ENCODE measurements around the gene KATNB1. TPM values are rescaled to one million over a fixed set of nuclear protein-coding genes. Genes with fewer than 3 reads are reported as not detected.

Gene KATNB1
- total and polyA plus RNA-seq, 2 of the 8 experiments (the other 6 are each of a cell fraction or from before 2014, with no cell fraction given): 50.2 to 60.4 TPM

- DNase-seq (ENCODE audit: low read depth in 1 of 2, low spot score in 2 of 2): no peak
- FAIRE-seq: no peak
- no peak overlapping the region for H3K27ac ChIP-seq (ENCODE audit: low read depth, low read length)
- TF ChIP-seq TBP (IDR thresholded peaks at IDR 0.05; ENCODE audit: low read depth, low read length): no peak
- TF ChIP-seq GTF2F1 (IDR thresholded peaks at IDR 0.05; ENCODE audit: borderline replicate concordance, low read depth, low read length): no peak
- no peak for TF ChIP-seq GABPA (IDR thresholded peaks at IDR 0.05; ENCODE audit: borderline replicate concordance, insufficient read depth, low read length)
- no peak for TF ChIP-seq EGR1 (IDR thresholded peaks at IDR 0.05; ENCODE audit: borderline replicate concordance, low read depth, low read length)
- no peak for TF ChIP-seq FOSL1 (IDR thresholded peaks at IDR 0.05; ENCODE audit: insufficient read depth, low read depth, low read length)
- TF ChIP-seq CTCF (IDR thresholded peaks at IDR 0.05; ENCODE audit: control extremely low read depth in 1 of 3, insufficient read depth in 1 of 3, low read depth in 1 of 3, low read length in 3 of 3): no peak
- TF ChIP-seq ASH2L (IDR thresholded peaks at IDR 0.05; ENCODE audit: low read length): no peak
- TF ChIP-seq BACH1 (IDR thresholded peaks at IDR 0.05; ENCODE audit: low read length): no peak
- TF ChIP-seq SAP30 (IDR thresholded peaks at IDR 0.05; ENCODE audit: insufficient read depth, insufficient replicate concordance, low read length): no peak
- no peak for TF ChIP-seq POLR2AphosphoS5 (IDR thresholded peaks at IDR 0.05; ENCODE audit: low read depth, low read length)
These were observed 68.7 kb downstream of the KATNB1 start for GRCh38 chr16:57804111-57804837.

More at GRCh38 chr16:57804111-57804837, 68.7 kb downstream of the KATNB1 start:
- Histone ChIP-seq H2BK15ac (ENCODE audit: low read length) (peak overlapping the region; percentile 75; the same call in 1 of the 2 replicates), H2AFZ (ENCODE audit: low read length) (no peak overlapping the region), H4K8ac (ENCODE audit: extremely low read depth, insufficient read depth, low read length) (no peak overlapping the region), H3K79me2 (ENCODE audit: control insufficient read depth in 1 of 2, insufficient read depth in 2 of 2, low read length in 2 of 2) (no peaks in the 10 kb centered on the region), H3K4me1 (replicated peaks in 1 of 4; ENCODE audit: control insufficient read depth in 3 of 4, insufficient read depth in 4 of 4, low read length in 3 of 4) (peaks cover 0 to 28% (median 20%) of the 10 kb centered on the region in 4 experiments; a peak in 6 of 7 replicates), H4K5ac (ENCODE audit: insufficient read length, low read depth, low read length) (no peak overlapping the region), H3K18ac (ENCODE audit: extremely low read depth, low read length) (no peak overlapping the region), H3K56ac (replicated peaks; ENCODE audit: insufficient read length, low read depth, low read length) (no peak overlapping the region), H3K36me3 (ENCODE audit: control insufficient read depth in 2 of 4, insufficient read depth in 4 of 4, low read length in 3 of 4) (no peaks in the 10 kb centered on the region), H3K4me3 (ENCODE audit: extremely low read depth in 1 of 4, insufficient read depth in 2 of 4, low read depth in 3 of 4, low read length in 4 of 4) (no peak overlapping the region), H2BK5ac (ENCODE audit: low read depth, low read length) (no peak overlapping the region), H4K91ac (replicated peaks; ENCODE audit: insufficient read length, low read length) (no peak overlapping the region), H3K79me1 (ENCODE audit: low read depth, low read length) (no peaks in the 10 kb centered on the region; the same call in 1 of the 2 replicates), H3K9ac (replicated peaks in 1 of 4; ENCODE audit: extremely low read depth in 1 of 4, low read depth in 3 of 4, low read length in 3 of 4) (no peak overlapping the region), H4K20me1 (replicated peaks in 1 of 2; ENCODE audit: control insufficient read depth in 1 of 2, insufficient read depth in 2 of 2, low read length in 2 of 2) (peaks cover 0 to 1% of the 10 kb centered on the region in 2 experiments), H2BK20ac (ENCODE audit: low read length) (no peak overlapping the region), H2BK120ac (replicated peaks; ENCODE audit: low read depth, low read length) (no peak overlapping the region), H2BK12ac (ENCODE audit: low read depth, low read length) (no peak overlapping the region), H3K23ac (ENCODE audit: insufficient read length) (no peak overlapping the region), H3K4ac (replicated peaks; ENCODE audit: insufficient read length, low read depth, low read length) (no peak overlapping the region), H3K23me2 (ENCODE audit: low read depth, low read length) (peaks cover 12% of the 10 kb centered on the region), H3K4me2 (ENCODE audit: insufficient read depth in 1 of 2, low read depth in 2 of 2, low read length in 2 of 2) (no peak overlapping the region), H3K14ac (ENCODE audit: insufficient read length) (no peak overlapping the region), H2AK5ac (ENCODE audit: low read depth, low read length) (no peak overlapping the region), H3K9me3 (ENCODE audit: insufficient read depth in 2 of 2, low read depth in 1 of 2, low read length in 1 of 2) (no peaks in the 10 kb centered on the region), H3K27me3 (replicated peaks in 1 of 4; ENCODE audit: control insufficient read depth in 3 of 4, extremely low read depth in 1 of 4, insufficient read depth in 3 of 4, low read length in 3 of 4) (peaks cover 0 to 26% (median 19%) of the 10 kb centered on the region in 4 experiments; a peak in 5 of 7 replicates)
- ChIA-PET CTCF (ENCODE audit: partially characterized antibody) (interaction anchor here (0.6 to 15.2 kb wide), 8 partner anchors 8 to 684 kb away, joined by 3 to 279 read pairs (median 3); no protein-coding TSS in a partner anchor), POLR2A (ENCODE audit: partially characterized antibody) (interaction anchor here (0.6 to 1.3 kb wide), 3 partner anchors 9 to 128 kb away, joined by 3 to 4 read pairs (median 4); no protein-coding TSS in a partner anchor)
- 86% methylated on average over 5 of the region's 5 CpGs; no CpG with 5 or more reads in 1 of the 2 experiments for WGBS, 2 experiments (ENCODE audit: extremely low coverage in 1 of 2, insufficient coverage in 1 of 2, insufficient read length in 1 of 2, insufficient replicate concordance in 2 of 2, low coverage in 1 of 2, low lambda C conversion rate in 2 of 2, missing lambda C conversion rate in 1 of 2)

All from H1 (cell line).